Nephron progenitor cell (in vitro differentiated cells): ENCODE results near the gene GPR68.
"Not testable (repeated sequence)": the region's sequence is repeated elsewhere in the genome, so short reads cannot be mapped to it uniquely, and the experiment has no call there.

Experiments
- DNase-seq: peaks from one replicate; pipeline ENCODE4 v3.0.0; 2021
- H3K27ac Mint-ChIP-seq: 2 replicates; pipeline ENCODE4 v1.8.0; 2021; ENCODE audit warnings: mild to moderate bottlenecking, moderate library complexity, mixed read lengths
- H3K27me3 Mint-ChIP-seq: 2 replicates; pipeline ENCODE4 v1.8.0; 2021; ENCODE audit warnings: mild to moderate bottlenecking, low read depth, mixed read lengths; ENCODE audit not compliant: poor library complexity
- H3K36me3 Mint-ChIP-seq: 2 replicates; pipeline ENCODE4 v1.8.0; 2021; ENCODE audit warnings: low read depth, mixed read lengths
- H3K4me1 Mint-ChIP-seq: 2 replicates; pipeline ENCODE4 v1.8.0; 2021; ENCODE audit warnings: mixed read lengths
- H3K4me3 Mint-ChIP-seq: 2 replicates; pipeline ENCODE4 v1.8.0; 2021; ENCODE audit warnings: mild to moderate bottlenecking, moderate library complexity, mixed read lengths
- H3K9me3 Mint-ChIP-seq: 2 replicates; pipeline ENCODE4 v1.8.0; 2021; ENCODE audit warnings: mild to moderate bottlenecking, moderate library complexity, mixed read lengths
- TF ChIP-seq, protein P1 (sequence below): fragments of 200-600 bp; sonication (generic); IDR thresholded peaks from 2 replicates; pipeline ENCODE4 v1.5.0; 2021; ENCODE audit warnings: antibody characterized with exemption

The GPR68 gene

DNA sequence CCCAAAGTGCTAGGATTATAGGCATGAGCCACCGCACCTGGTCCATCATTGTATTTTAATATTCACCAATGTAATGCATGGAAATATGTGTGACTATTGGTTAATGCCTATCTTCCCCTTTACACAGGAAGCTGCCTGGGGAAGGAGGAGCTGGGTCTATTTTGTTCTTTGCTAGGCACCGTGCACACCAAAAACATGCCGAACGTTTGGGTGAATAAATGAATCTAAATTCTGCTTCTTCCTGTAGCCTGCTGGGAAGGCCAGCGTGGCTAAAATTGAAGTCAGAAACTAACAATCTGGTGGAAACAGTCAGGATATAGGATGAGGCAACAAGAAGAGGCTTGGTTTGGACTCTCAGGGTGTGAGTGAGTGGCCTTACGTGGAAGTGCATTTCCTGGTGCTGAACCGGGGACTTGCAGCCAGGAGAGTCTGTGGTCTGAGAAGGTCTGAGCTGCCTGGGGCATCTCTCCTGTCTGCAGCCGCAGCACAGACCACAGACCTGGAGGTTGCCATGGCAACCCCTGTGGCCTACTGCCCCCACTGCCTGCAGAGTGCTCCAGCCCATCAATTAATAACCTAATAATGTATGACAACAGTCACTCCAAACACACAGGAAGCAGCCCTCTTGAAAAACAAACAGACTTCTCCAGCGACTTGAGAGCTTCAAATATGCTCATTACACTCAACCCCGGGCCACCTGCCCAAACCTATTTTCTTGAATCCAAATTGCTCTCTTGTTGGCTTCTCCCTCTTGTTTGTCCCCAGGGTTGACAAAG lies 5.5 kb upstream of the GPR68 start:
- peaks cover 5% of the 10 kb centered on the region for H3K36me3 Mint-ChIP-seq
- peaks cover 17% of the 10 kb centered on the region for H3K4me1 Mint-ChIP-seq
- no peak overlapping the region for H3K4me3 Mint-ChIP-seq
- peaks cover 37% of the 10 kb centered on the region for H3K27me3 Mint-ChIP-seq
- no peak overlapping the region for H3K27ac Mint-ChIP-seq
- DNase-seq: peak; percentile 48
- TF ChIP-seq, protein P1, sequence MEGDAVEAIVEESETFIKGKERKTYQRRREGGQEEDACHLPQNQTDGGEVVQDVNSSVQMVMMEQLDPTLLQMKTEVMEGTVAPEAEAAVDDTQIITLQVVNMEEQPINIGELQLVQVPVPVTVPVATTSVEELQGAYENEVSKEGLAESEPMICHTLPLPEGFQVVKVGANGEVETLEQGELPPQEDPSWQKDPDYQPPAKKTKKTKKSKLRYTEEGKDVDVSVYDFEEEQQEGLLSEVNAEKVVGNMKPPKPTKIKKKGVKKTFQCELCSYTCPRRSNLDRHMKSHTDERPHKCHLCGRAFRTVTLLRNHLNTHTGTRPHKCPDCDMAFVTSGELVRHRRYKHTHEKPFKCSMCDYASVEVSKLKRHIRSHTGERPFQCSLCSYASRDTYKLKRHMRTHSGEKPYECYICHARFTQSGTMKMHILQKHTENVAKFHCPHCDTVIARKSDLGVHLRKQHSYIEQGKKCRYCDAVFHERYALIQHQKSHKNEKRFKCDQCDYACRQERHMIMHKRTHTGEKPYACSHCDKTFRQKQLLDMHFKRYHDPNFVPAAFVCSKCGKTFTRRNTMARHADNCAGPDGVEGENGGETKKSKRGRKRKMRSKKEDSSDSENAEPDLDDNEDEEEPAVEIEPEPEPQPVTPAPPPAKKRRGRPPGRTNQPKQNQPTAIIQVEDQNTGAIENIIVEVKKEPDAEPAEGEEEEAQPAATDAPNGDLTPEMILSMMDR: no peak
- peaks cover 5% of the 10 kb centered on the region for H3K9me3 Mint-ChIP-seq

DNA sequence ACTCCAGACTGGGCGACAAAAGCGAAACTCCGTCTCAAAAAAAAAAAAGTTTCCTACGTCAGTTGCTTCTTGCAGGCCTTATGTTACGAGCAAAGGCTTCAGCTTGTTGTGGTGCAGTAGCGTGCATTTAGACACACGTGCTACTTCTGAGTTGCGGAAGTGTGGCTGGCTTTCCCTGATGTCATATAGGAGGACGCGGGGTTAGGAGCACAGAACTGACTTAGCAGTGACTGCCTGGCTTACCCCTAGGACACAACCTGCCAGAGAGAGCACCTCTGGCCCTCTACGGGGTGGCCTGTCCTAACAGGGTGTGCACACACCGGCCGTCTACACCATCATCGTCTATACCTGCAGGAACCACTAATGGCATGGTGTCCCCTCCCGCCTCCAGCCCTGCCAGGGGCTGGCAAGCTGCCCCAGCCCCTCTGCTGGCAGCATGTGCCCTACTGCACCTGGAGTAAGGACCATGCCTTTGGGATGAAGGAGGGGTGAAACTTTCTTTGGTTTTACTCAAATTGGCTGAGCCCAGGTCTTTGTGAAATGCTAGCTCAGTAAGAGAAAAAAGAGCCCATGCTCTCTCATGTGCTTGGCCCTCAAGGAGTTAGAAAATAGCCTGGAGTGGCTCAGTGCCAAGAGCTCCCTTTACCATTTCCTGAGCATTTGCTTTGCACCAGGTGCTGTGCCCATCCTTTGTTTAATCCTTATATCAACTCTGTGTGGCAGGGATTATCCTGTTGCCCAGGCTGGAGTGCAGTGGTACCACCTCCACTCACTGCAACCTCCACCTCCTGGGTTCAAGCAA lies 1.7 kb upstream of the GPR68 start:
- no peak for DNase-seq
- Mint-ChIP-seq H3K27ac (no peak overlapping the region), H3K4me3 (no peak overlapping the region), H3K36me3 (peaks cover 5% of the 10 kb centered on the region), H3K9me3 (peaks cover 9% of the 10 kb centered on the region), H3K27me3 (peaks cover 19% of the 10 kb centered on the region), H3K4me1 (peaks cover 31% of the 10 kb centered on the region)
- TF ChIP-seq, protein P1: no peak

GRCh38 chr14:91245616-91246015 lies 1.1 kb upstream of the GPR68 start:
- peaks cover 10% of the 10 kb centered on the region for H3K9me3 Mint-ChIP-seq
- not testable (repeated sequence) for H3K36me3 Mint-ChIP-seq, H3K27ac Mint-ChIP-seq, H3K4me3 Mint-ChIP-seq, DNase-seq
- peaks cover 19% of the 10 kb centered on the region for H3K27me3 Mint-ChIP-seq
- peaks cover 26% of the 10 kb centered on the region for H3K4me1 Mint-ChIP-seq

DNA sequence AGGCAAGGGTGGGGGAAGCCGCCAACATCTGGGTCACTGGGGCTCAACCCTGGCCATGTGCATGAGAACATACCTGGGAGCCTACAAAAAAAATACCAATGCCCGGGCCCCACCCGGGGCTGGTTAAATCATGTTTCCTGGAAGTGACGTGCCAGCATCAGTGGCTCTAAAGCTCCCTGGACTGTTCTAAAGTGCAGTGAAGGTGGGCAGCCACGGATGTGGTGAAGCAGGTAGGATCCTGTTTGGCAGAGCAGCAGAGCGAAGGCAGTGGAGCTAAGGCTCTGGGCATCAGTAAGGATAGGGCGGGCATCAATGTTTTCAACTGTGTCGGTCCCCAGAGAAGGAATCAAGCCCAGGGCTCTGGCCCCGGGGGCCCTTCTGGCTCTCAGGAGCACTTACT lies 525 bp upstream of the GPR68 start:
- TF ChIP-seq, protein P1: no peak
- no peak for DNase-seq

DNA sequence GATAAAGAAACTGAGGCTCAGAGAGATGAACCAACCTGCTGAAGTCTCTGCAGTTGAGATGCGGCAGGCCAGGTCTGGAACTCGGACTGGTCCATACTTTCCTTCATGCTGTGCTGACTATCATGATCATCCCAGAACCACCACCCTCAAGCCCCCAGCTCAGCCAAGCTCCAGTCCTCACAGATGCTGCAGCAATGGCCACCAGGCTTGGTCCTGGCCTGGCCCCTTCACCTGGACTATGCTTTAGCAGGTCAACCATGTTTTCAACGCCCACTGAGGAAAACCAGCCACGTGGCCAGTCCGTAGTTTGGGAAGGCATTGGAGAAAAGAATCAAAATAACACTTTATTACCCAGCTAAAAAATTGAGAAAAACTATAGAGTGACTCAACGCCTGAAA lies 1.4 kb downstream of the GPR68 start:
- TF ChIP-seq, protein P1: no peak
- H3K27me3 Mint-ChIP-seq: peaks cover 23% of the 10 kb centered on the region
- H3K4me1 Mint-ChIP-seq: peaks cover 14% of the 10 kb centered on the region
- H3K9me3 Mint-ChIP-seq: peaks cover 33% of the 10 kb centered on the region
- H3K27ac Mint-ChIP-seq: no peak overlapping the region
- DNase-seq: no peak
- no peak overlapping the region for H3K4me3 Mint-ChIP-seq
- H3K36me3 Mint-ChIP-seq: peaks cover 5% of the 10 kb centered on the region

More for the DNA sequence above, 525 bp upstream of the GPR68 start:
- Mint-ChIP-seq H3K4me1 (peaks cover 20% of the 10 kb centered on the region), H3K27me3 (peaks cover 24% of the 10 kb centered on the region), H3K36me3 (peaks cover 5% of the 10 kb centered on the region), H3K4me3 (no peak overlapping the region), H3K27ac (no peak overlapping the region), H3K9me3 (peaks cover 15% of the 10 kb centered on the region)

- Mint-ChIP-seq H3K9me3 (peaks cover 33% of the 10 kb centered on the region), H3K36me3 (peaks cover 5% of the 10 kb centered on the region), H3K4me3 (no peak overlapping the region), H3K4me1 (peaks cover 14% of the 10 kb centered on the region), H3K27me3 (peaks cover 22% of the 10 kb centered on the region), H3K27ac (no peak overlapping the region)
- TF ChIP-seq, protein P1: no peak
- DNase-seq: no peak
Observed at GRCh38 chr14:91242635-91243034, 1.9 kb downstream of the GPR68 start.
